RWPE2 (cell line): ENCODE measurements around the gene CSNK1D.
"Not testable (repeated sequence)": the region's sequence is repeated elsewhere in the genome, so short reads cannot be mapped to it uniquely, and the experiment has no call there.

Experiments
- ATAC-seq: fragments of 200-7000 bp; cut with Tn5 transposase; 3 replicates; pipeline ENCODE4 v1.9.1; 2021; ENCODE audit warnings: low read depth
- DNase-seq: peaks from one replicate; pipeline ENCODE4 v3.0.0-alpha.2; 2020; ENCODE audit warnings: low spot score
- H3K27ac ChIP-seq: fragments of 450-650 bp; 2 replicates; pipeline ENCODE4 v1.5.1; 2017; ENCODE audit warnings: mild to moderate bottlenecking; ENCODE audit not compliant: poor library complexity, severe bottlenecking
- H3K27me3 ChIP-seq: fragments of 250-450 bp; sonication (Bioruptor Pico); 2 replicates; pipeline ENCODE4 v1.5.1; 2021; ENCODE audit warnings: mild to moderate bottlenecking, moderate library complexity; ENCODE audit not compliant: insufficient read depth, poor library complexity, severe bottlenecking
- H3K36me3 ChIP-seq: fragments of 250-450 bp; sonication (Bioruptor Pico); 2 replicates; pipeline ENCODE4 v1.5.1; 2020; ENCODE audit warnings: low read depth, mild to moderate bottlenecking, moderate library complexity
- H3K4me1 ChIP-seq: fragments of 250-450 bp; sonication (Bioruptor Pico); 2 replicates; pipeline ENCODE4 v1.5.1; 2021; ENCODE audit warnings: mild to moderate bottlenecking, moderate library complexity; ENCODE audit not compliant: insufficient read depth, poor library complexity, severe bottlenecking
- H3K4me3 ChIP-seq: fragments of 250-450 bp; sonication (Bioruptor Pico); 2 replicates; pipeline ENCODE4 v1.5.1; 2021; ENCODE audit warnings: mild to moderate bottlenecking, moderate library complexity; ENCODE audit not compliant: severe bottlenecking
- H3K9me3 ChIP-seq: fragments of 250-450 bp; sonication (Bioruptor Pico); 2 replicates; pipeline ENCODE4 v1.5.1; 2021; ENCODE audit warnings: mild to moderate bottlenecking, moderate library complexity; ENCODE audit not compliant: severe bottlenecking
- TF ChIP-seq, protein P1 (sequence below): fragments of 450-650 bp; IDR thresholded peaks from one replicate; pipeline ENCODE4 v1.5.1; 2017; ENCODE audit warnings: mild to moderate bottlenecking, moderate library complexity; ENCODE audit not compliant: poor library complexity, severe bottlenecking

CSNK1D gene

DNA sequence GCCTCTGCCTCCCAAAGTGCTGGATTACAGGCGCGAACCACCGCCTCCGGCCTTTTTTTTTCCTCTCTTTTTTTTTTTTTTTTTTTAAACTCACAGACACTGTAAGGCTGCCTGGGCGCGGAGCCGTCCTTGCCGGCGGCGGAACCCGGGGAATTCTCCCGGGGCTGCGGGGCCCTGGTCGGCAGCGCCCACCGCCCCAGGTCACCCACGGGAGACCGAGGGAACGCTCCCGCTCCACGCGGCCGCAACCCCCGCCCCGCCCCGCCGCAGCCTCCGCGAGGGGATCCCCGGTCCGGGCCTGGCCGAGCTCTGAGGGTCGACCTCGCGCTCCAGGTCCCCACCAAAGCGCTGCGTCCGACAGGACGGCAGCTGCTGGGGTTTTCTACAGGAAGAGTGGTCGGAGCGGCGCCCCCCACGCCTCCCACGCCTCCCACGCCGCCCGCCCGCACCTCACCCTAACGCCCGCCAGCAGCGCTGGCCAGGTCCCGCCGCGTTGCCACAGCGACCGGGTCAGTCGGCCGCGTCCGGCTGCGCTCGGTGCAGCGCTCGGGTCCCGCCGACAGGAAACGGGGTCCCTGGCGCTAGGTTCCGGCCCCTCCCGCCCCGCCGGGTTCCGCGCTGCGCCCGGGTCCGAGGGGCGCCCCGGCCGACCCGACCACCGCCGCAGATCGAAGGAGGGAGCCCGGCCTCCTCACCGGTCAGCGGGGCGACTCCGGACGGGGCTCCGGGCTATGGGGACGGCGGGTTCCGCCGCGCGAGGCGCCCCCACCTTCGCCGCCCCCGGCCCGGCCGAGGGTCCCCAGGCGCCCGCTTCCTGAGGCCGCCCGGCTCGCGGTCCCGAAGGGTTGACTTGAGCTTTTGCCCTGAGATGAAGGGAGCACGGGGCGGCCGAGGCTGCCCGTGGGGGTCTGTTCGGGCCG lies 60.9 kb downstream of the CSNK1D start, which contains the start of gene CCDC57:
Gene CCDC57 (minus strand): TSS at position 512 of the 920 bp plus-strand sequence. CDS start 10,898 bp downstream, outside the sequence.
- TF ChIP-seq, protein P1, sequence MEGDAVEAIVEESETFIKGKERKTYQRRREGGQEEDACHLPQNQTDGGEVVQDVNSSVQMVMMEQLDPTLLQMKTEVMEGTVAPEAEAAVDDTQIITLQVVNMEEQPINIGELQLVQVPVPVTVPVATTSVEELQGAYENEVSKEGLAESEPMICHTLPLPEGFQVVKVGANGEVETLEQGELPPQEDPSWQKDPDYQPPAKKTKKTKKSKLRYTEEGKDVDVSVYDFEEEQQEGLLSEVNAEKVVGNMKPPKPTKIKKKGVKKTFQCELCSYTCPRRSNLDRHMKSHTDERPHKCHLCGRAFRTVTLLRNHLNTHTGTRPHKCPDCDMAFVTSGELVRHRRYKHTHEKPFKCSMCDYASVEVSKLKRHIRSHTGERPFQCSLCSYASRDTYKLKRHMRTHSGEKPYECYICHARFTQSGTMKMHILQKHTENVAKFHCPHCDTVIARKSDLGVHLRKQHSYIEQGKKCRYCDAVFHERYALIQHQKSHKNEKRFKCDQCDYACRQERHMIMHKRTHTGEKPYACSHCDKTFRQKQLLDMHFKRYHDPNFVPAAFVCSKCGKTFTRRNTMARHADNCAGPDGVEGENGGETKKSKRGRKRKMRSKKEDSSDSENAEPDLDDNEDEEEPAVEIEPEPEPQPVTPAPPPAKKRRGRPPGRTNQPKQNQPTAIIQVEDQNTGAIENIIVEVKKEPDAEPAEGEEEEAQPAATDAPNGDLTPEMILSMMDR = no peak
- peak within 1 kb of the TSS; percentile 98 for H3K27ac ChIP-seq
- no peaks in the 10 kb centered on the region for H3K9me3 ChIP-seq
- H3K4me3 ChIP-seq = peak within 1 kb of the TSS; percentile 83
- H3K4me1 ChIP-seq = peaks cover 27% of the 10 kb centered on the region
- peaks cover 5% of the 10 kb centered on the region; the same call in 1 of the 2 replicates for H3K36me3 ChIP-seq
- DNase-seq (peak; percentile 82), ATAC-seq (peak; percentile 54)
- no peaks in the 10 kb centered on the region for H3K27me3 ChIP-seq

DNA sequence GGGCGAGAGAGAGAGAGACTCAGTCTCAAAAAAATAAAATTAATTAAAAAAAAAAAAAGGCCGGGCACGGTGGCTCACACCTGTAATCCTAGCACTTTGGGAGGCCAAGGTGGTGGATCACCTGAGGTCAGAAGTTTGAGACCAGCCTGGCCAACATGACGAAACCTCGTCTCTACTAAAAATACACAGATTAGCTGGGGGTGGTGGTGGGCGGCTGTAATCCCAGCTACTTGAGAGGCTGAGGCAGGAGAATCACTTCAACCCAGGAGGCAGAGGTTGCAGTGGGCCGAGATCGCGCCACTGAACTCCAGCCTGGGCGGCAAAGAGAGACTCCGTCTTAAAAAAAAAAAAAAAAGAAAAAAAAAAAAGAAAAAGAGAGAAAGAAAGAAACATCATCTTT lies 62.8 kb downstream of the CSNK1D start:
- not testable (repeated sequence) for H3K9me3 ChIP-seq, H3K4me3 ChIP-seq, H3K27me3 ChIP-seq, ATAC-seq, H3K36me3 ChIP-seq, H3K27ac ChIP-seq, DNase-seq
- peaks cover 19% of the 10 kb centered on the region for H3K4me1 ChIP-seq

DNA sequence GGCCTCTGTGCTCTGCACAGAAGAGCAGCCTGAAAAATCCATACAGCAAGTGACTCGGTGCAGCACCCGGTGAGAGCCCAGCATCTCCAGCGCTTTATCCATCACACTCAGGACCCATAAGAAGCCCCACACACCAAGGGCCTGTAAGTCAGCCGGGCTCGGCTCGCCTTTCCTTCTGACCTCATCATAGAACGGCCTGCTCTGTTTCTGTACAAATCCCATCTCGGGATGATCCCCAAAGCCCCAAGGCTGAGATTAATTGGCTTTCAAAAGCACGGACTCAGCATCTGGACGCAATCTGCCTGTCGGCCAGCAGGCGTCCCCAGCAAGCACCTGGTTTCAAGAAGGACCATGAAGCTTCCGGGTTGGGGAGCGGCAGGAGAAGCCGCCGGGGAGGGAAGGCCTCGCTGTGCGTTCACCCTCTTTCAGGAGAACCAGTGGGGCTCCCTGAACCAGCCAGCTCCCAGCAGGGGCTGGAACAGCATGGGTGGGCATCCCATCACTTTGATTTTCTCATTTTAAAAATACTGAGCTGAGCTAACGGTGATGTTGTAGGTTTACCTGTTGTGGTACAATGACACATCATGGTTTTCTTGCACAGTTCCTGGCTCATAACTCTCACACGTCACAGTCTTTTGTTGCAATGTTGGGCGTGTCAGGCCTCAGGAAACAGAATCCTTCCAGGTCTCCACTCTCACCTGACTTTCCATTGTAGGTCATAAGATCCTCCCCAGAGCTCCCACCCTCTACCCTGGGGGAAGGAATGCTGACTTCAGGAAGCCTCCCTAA lies 67.6 kb downstream of the CSNK1D start:
- Histone ChIP-seq H3K4me3 (peak overlapping the region; percentile 5), H3K27me3 (no peaks in the 10 kb centered on the region), H3K36me3 (peaks cover 16% of the 10 kb centered on the region), H3K4me1 (peaks cover 25% of the 10 kb centered on the region), H3K9me3 (no peaks in the 10 kb centered on the region), H3K27ac (peak overlapping the region; percentile 90)
- ATAC-seq = peak; percentile 75
- TF ChIP-seq, protein P1 = peak; percentile 96
- DNase-seq = peak; percentile 88

DNA sequence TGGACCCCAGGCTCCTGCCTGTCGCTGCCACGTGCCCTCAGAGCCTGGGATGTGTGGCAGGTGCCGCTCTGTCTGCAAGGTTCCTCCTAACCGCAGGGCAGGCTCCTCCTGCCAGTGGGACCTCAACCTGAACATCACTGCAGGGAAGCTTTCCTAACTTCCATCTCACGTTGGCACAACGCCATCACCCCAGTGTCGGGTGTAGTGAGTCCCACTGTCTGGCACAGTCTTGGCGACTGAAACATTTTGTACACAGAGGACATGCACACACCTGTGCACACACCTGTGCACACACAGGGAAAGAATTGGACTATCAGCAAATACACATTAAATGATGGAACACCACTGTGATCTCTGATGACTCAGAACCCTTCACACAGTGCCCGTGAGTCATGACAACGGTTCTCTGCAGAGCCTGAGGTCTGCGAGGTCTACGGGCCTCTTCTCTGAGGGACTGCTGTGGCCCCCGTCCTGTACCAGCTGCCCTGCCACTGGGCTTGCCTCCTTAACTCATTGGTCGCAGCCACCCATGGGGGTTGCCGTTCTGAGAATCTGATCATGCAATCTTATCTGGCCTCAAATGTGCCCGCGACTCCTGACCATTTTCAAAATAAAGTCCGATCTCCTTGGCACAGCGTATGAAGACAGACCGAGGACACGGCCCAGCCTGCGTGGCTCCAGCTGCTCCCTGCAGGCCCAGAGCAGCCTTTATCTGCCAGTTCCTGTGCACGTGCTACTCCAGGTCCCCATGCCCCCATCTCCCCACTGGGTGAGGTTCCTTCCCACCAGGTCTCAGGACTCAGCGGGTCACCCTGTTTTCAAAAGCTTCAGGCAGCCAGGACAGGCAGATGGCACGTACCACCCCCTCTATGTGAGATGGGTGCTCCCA lies 68.4 kb downstream of the CSNK1D start:
- Histone ChIP-seq H3K9me3 (no peaks in the 10 kb centered on the region), H3K27me3 (no peaks in the 10 kb centered on the region), H3K36me3 (peaks cover 24% of the 10 kb centered on the region), H3K4me3 (no peak overlapping the region), H3K27ac (peak overlapping the region; percentile 90), H3K4me1 (peaks cover 25% of the 10 kb centered on the region)
- TF ChIP-seq, protein P1 = no peak
- peak; percentile 87 for DNase-seq
- ATAC-seq = peak; percentile 83
